Gastroesophageal sphincter (tissue), 3 donors: ENCODE results near the gene SNX24.

Experiments used
- EP300 ChIP-seq: sonication (generic); formaldehyde crosslinking; IDR thresholded peaks from one replicate; pipeline ENCODE4 v1.6.1; 2017; ENCODE audit warnings: antibody characterized with exemption, mild to moderate bottlenecking
- POLR2A ChIP-seq, 2 donors: fragments of 450-650 bp; IDR thresholded peaks; one replicate each; pipeline ENCODE4 v1.6.1; 2017; ENCODE audit warnings: antibody characterized with exemption in 2 of 2, mild to moderate bottlenecking in 2 of 2, moderate library complexity in 1 of 2
- POLR2AphosphoS5 ChIP-seq: sonication (generic); formaldehyde crosslinking; IDR thresholded peaks from one replicate; pipeline ENCODE4 v1.6.1; 2017; ENCODE audit warnings: antibody characterized with exemption
- TF ChIP-seq, protein P1 (sequence below), 4 experiments: fragments of 200-600 bp in 2 of 4; fragments of 450-650 bp in 2 of 4; sonication (generic) in 1 of 4; IDR thresholded peaks; one replicate each; pipeline ENCODE4 v1.5.1; 2017 to 2019; ENCODE audit warnings: antibody characterized with exemption in 4 of 4, mild to moderate bottlenecking in 2 of 4, moderate library complexity in 2 of 4

DNA sequence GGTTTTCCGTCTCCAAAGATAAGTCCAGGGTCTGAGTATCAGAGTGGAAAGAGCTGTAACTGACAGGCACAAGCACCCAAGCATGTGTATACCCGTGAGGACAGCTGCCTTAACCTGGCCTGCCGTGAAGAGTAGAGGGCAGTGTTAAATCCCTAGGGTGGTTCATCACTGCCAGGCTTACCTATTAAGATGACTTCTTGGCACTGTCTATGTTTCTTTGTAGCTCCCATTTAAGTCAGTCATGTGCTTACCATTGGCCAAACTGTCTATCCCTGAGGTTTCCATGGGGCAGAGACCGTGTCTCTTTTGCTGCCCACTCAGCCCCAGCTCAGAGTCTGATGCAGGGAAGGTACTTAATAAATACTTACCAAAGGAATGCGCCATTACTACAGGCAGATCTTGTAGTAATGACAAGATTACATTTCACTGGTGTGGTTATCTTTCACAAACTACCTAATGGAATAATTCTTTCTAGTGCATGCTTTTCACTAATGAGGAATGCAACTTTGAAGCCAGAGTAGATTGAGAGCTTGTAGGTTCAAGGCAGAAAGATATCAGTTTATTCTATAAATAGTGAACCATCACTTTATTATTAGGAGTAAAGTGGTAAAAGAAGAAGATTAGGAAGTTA lies 64.2 kb downstream of the SNX24 start:
- TF ChIP-seq, protein P1, sequence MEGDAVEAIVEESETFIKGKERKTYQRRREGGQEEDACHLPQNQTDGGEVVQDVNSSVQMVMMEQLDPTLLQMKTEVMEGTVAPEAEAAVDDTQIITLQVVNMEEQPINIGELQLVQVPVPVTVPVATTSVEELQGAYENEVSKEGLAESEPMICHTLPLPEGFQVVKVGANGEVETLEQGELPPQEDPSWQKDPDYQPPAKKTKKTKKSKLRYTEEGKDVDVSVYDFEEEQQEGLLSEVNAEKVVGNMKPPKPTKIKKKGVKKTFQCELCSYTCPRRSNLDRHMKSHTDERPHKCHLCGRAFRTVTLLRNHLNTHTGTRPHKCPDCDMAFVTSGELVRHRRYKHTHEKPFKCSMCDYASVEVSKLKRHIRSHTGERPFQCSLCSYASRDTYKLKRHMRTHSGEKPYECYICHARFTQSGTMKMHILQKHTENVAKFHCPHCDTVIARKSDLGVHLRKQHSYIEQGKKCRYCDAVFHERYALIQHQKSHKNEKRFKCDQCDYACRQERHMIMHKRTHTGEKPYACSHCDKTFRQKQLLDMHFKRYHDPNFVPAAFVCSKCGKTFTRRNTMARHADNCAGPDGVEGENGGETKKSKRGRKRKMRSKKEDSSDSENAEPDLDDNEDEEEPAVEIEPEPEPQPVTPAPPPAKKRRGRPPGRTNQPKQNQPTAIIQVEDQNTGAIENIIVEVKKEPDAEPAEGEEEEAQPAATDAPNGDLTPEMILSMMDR (IDR thresholded peaks at IDR 0.05): no peak
- TF ChIP-seq POLR2AphosphoS5 (no peak), EP300 (no peak), POLR2A (IDR thresholded peaks at IDR 0.05) (no peak)
